Heart right ventricle (tissue), 16 donors: ENCODE measurements around the gene ARG2. TPM values are rescaled to one million over a fixed set of nuclear protein-coding genes. Genes with fewer than 3 reads are reported as not detected.
"Not testable (repeated sequence)": the region's sequence is repeated elsewhere in the genome, so short reads cannot be mapped to it uniquely, and the experiment has no call there.

Source experiments
- ATAC-seq, 8 donors: fragments of 200-7000 bp; cut with Tn5 transposase; one replicate each; pipeline ENCODE4 v1.9.1; 2020; ENCODE audit warnings: mild to moderate bottlenecking in 8 of 8, moderate library complexity in 8 of 8, moderate number of reproducible peaks in 1 of 8
- DNase-seq, 2 donors: peaks; one replicate each; pipeline ENCODE4 v3.0.0-alpha.2; 2020
- H3K27ac ChIP-seq, 10 donors: fragments of 200-600 bp; sonication (generic) in 2 of 10; one replicate each; pipeline versions ENCODE4 v1.5.0 to v1.8.0; 2020 to 2022; ENCODE audit warnings: mild to moderate bottlenecking in 3 of 10
- H3K27me3 ChIP-seq, 7 donors: fragments of 200-600 bp; one replicate each; pipeline ENCODE4 v1.8.0; 2021 to 2022; ENCODE audit warnings: mild to moderate bottlenecking in 2 of 7
- H3K36me3 ChIP-seq, 9 donors: fragments of 200-600 bp; sonication (generic) in 1 of 9; one replicate each; pipeline versions ENCODE4 v1.5.0 to v1.8.0; 2020 to 2022; ENCODE audit warnings: mild to moderate bottlenecking in 2 of 9
- H3K4me1 ChIP-seq, 9 donors: fragments of 200-600 bp; sonication (generic) in 1 of 9; one replicate each; pipeline versions ENCODE4 v1.5.0 to v1.8.0; 2020 to 2022; ENCODE audit warnings: mild to moderate bottlenecking in 4 of 9
- H3K4me3 ChIP-seq, 10 donors: fragments of 200-600 bp; sonication (generic) in 2 of 10; one replicate each; pipeline versions ENCODE4 v1.5.0 to v1.8.0; 2020 to 2022; ENCODE audit warnings: mild to moderate bottlenecking in 7 of 10, moderate library complexity in 2 of 10
- H3K9me3 ChIP-seq, 11 donors: fragments of 200-600 bp in 10 of 11; sonication (generic) in 2 of 11; one replicate each; pipeline versions ENCODE4 v1.5.0 to v1.8.0; 2013 to 2022; ENCODE audit warnings: mild to moderate bottlenecking in 2 of 11, control low read depth in 1 of 11, moderate library complexity in 1 of 11
- CTCF ChIP-seq, 9 donors: fragments of 200-600 bp; sonication (generic) in 2 of 9; IDR thresholded peaks; one replicate each; pipeline versions ENCODE4 v1.5.0 to v1.8.0; 2021 to 2022; ENCODE audit warnings: antibody characterized with exemption in 9 of 9, mild to moderate bottlenecking in 5 of 9, moderate library complexity in 1 of 9
- WGBS, 2 donors: extraction: QIAGEN DNeasy Blood & Tissue Kit; methylation state at CpG; one replicate each; pipeline ENCODE4 v1.1.7; 2013; ENCODE audit warnings: inconsistent platforms in 1 of 2; 5-methylcytosine and 5-hydroxymethylcytosine counted together
- intact Hi-C, 10 donors: fragments of 100-400 bp; cut with DNase I; formaldehyde crosslinking; loops; one replicate each; pipeline versions ENCODE4 v1.11.1 to v1.14.2; 2022
- polyA plus RNA-seq, 2 donors: library from polyadenylated mRNA; stranded (reverse); fragments of 200-250 nt; gene quantifications; one replicate each; pipeline ENCODE4 v1.2.3, GENCODE V29; 2013
- total RNA-seq, 10 donors: library from RNA; stranded (reverse); fragmentation: NEBNext Ultra II Directional in 3 of 10; extraction: Animal tissue kit (Norgen Biotek cat#: 25700) in 3 of 10; gene quantifications; one replicate each; pipeline versions ENCODE4 v1.2.1 to v1.2.4, GENCODE V29; 2021 to 2023
- donor health status: Arrhythmogenic right ventricular cardiomyopathy.
- donor health status: ischemic (EF 13 %, LVEDD 7.1; RV severe dilation, severe dysfunction).
- donor health status: healthy with polysubstance abuse.
- donor health status: DM: no; HTN: yes; CAD: no.
- donor health status: DM: no; HTN: no; CAD: no.
- donor health status: ischemic (EF 25% LVEDD 6.9; RV normal size, moderate dysfunction).
- donor health status: ischemic (EF 25% LVEDD 5.7; RV mildly dilated, moderate dysfunction).
- donor health status: healthy.
- donor health status: DM: yes; HTN: yes; CAD: no.
- donor health status: Ischemic cardiomyopathy.
- donor health status: ischemic (EF 35%, LVEDD 5.7; RV mildly dilated, moderate dysfunction).
- donor health status: nonischemic (EF 11% LVEDD 7.7; RV severe dilation, severe dysfunction).
- donor health status: DM: yes; HTN: yes; CAD: no.
- donor health status: PGD.
- donor health status: ischemic (EF 29% LVEDD 5.4; RV normal size, mild dysfunction).
- donor health status: nonischemic (EF 23%, LVEDD 6.1; RV moderate dilation, normal function).

The ARG2 gene
- total and polyA plus RNA-seq, 12 donors: 0.22 to 42.4 (median 1.5) TPM

GRCh38 chr14:67623114-67623513, 3.4 kb downstream of the ARG2 start:
- Histone ChIP-seq H3K36me3 (no peaks in the 10 kb centered on the region), H3K9me3 (no peaks in the 10 kb centered on the region), H3K4me3 (no peak overlapping the region), H3K4me1 (peaks cover 0 to 36% (median 12%) of the 10 kb centered on the region in 9 donors), H3K27ac (peak overlapping the region in 3 of 10 donors; percentile 31 to 63 (median 32)), H3K27me3 (peaks cover 0 to 5% (median 0%) of the 10 kb centered on the region in 7 donors)
- intact Hi-C loops: no loop called here
- 47 to 60% methylated on average over 2 of the region's 2 CpGs for WGBS, 2 donors
- DNase-seq (no peak), ATAC-seq (no peak)
- no peak for TF ChIP-seq CTCF (IDR thresholded peaks at IDR 0.05)

- H3K27me3 ChIP-seq, DNase-seq, H3K9me3 ChIP-seq, H3K27ac ChIP-seq, H3K4me3 ChIP-seq, ATAC-seq, intact Hi-C loops, H3K36me3 ChIP-seq: not testable (repeated sequence)
- 86 to 96% methylated on average over 1 of the region's 1 CpG for WGBS, 2 donors
- H3K4me1 ChIP-seq: peaks cover 0 to 16% (median 0%) of the 10 kb centered on the region in 9 donors
Measured at GRCh38 chr14:67626131-67626530, 6.4 kb downstream of the ARG2 start.

DNA sequence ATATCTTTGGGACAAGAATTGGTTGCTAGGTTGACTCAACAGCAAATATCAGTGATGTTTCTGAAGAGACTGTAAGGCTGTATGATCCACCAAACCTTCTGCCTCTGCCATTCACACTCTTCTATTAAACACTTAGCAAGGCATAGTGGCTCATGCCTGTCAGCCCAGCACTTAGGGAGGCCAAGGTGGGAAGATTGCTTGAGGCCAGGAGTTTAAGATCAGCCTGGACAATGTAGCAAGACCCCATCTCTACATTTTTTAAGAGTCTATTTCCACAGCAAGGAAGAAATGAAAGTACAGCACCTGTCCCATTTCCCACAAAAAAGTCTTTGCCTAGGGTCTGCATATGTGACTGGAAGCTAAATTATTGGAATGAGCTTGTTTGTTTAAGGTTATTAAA, 7.8 kb downstream of the ARG2 start:
- no peaks in the 10 kb centered on the region for H3K27me3 ChIP-seq
- H3K4me1 ChIP-seq: peaks cover 0 to 11% (median 0%) of the 10 kb centered on the region in 9 donors
- no peak overlapping the region for H3K4me3 ChIP-seq
- no peak for DNase-seq
- no peak for TF ChIP-seq CTCF (IDR thresholded peaks at IDR 0.05)
- no peaks in the 10 kb centered on the region for H3K36me3 ChIP-seq
- intact Hi-C loops: no loop called here
- H3K9me3 ChIP-seq: no peaks in the 10 kb centered on the region
- ATAC-seq: no peak
- no peak overlapping the region for H3K27ac ChIP-seq

- intact Hi-C loops: no loop called here
Measured at GRCh38 chr14:67630186-67630585, 10.5 kb downstream of the ARG2 start.

More at GRCh38 chr14:67630186-67630585, 10.5 kb downstream of the ARG2 start:
- no peak overlapping the region for H3K27ac ChIP-seq
- H3K4me3 ChIP-seq: no peak overlapping the region
- DNase-seq (no peak), ATAC-seq (no peak)
- no peaks in the 10 kb centered on the region for H3K27me3 ChIP-seq
- no peaks in the 10 kb centered on the region for H3K4me1 ChIP-seq
- no peak for TF ChIP-seq CTCF (IDR thresholded peaks at IDR 0.05)
- H3K9me3 ChIP-seq: no peaks in the 10 kb centered on the region
- H3K36me3 ChIP-seq: no peaks in the 10 kb centered on the region
- WGBS, 2 donors: 92 to 93% methylated on average over 4 of the region's 4 CpGs
